Inferior parietal cortex (tissue), 1 donor: ENCODE measurements around the gene PEBP1.
A peak's percentile ranks its signal among the peaks of the same experiment; 100 is the strongest.

Experiments
- DNase-seq: peaks from one replicate; pipeline ENCODE4 v3.0.0-alpha.2; 2016; ENCODE audit errors: extremely low spot score

PEBP1 gene

GRCh38 chr12:118135788-118136558, at the start of gene PEBP1:
Gene PEBP1, plus strand, starts transcription at chr12:118136124. Its CDS starts 86 bp downstream, at chr12:118136210.
- peak; percentile 95 for DNase-seq

- DNase-seq = no peak
Measured at GRCh38 chr12:118089782-118090181, 46.1 kb upstream of the PEBP1 start.

- no peak for DNase-seq
Measured at GRCh38 chr12:118094039-118094438, 41.9 kb upstream of the PEBP1 start.

GRCh38 chr12:118098401-118098800, 37.5 kb upstream of the PEBP1 start:
- DNase-seq = no peak

GRCh38 chr12:118098911-118099671, 36.8 kb upstream of the PEBP1 start:
- DNase-seq = no peak

GRCh38 chr12:118101051-118101450, 34.9 kb upstream of the PEBP1 start:
- no peak for DNase-seq

GRCh38 chr12:118102070-118102469, 33.9 kb upstream of the PEBP1 start:
- DNase-seq = no peak

- no peak for DNase-seq
Measured at GRCh38 chr12:118102609-118103008, 33.3 kb upstream of the PEBP1 start.

- no peak for DNase-seq
Measured at GRCh38 chr12:118103201-118103600, 32.7 kb upstream of the PEBP1 start.

GRCh38 chr12:118103601-118104382, 32.1 kb upstream of the PEBP1 start, which contains the start of gene VSIG10:
Gene VSIG10, minus strand, starts transcription at chr12:118104011. Its CDS starts 340 bp downstream, at chr12:118103671.
- peak; percentile 19 for DNase-seq

- no peak for DNase-seq
Measured at GRCh38 chr12:118107011-118107410, 28.9 kb upstream of the PEBP1 start.

GRCh38 chr12:118107694-118108093, 28.2 kb upstream of the PEBP1 start:
- no peak for DNase-seq

- no peak for DNase-seq
Measured at GRCh38 chr12:118109088-118109487, 26.8 kb upstream of the PEBP1 start.

GRCh38 chr12:118119449-118119879, 16.5 kb upstream of the PEBP1 start:
- no peak for DNase-seq

GRCh38 chr12:118120579-118121363, 15.2 kb upstream of the PEBP1 start:
- DNase-seq = peak; percentile 81

- DNase-seq = no peak
Measured at GRCh38 chr12:118122264-118122663, 13.7 kb upstream of the PEBP1 start.

GRCh38 chr12:118124333-118124874, 11.5 kb upstream of the PEBP1 start:
- DNase-seq = no peak

GRCh38 chr12:118125743-118126118, 10.2 kb upstream of the PEBP1 start:
- no peak for DNase-seq

GRCh38 chr12:118126119-118126757, 9.7 kb upstream of the PEBP1 start:
- no peak for DNase-seq

- DNase-seq = no peak
Measured at GRCh38 chr12:118127867-118128266, 8.1 kb upstream of the PEBP1 start.
